Glutamatergic neuron (in vitro differentiated cells): Measurements from ENCODE around the gene ATP6AP2. TPM values are rescaled to one million over a fixed set of nuclear protein-coding genes. Genes with fewer than 3 reads are reported as not detected.
"Not testable (repeated sequence)": the region's sequence is repeated elsewhere in the genome, so short reads cannot be mapped to it uniquely, and the experiment has no call there.

Experiments
- DNase-seq: peaks from one replicate; pipeline ENCODE4 v3.0.0; 2022
- H3K27ac Mint-ChIP-seq: one replicate; pipeline ENCODE4 v1.8.0; 2020; ENCODE audit warnings: mild to moderate bottlenecking, mixed read lengths, inconsistent platforms; ENCODE audit not compliant: unreplicated experiment
- H3K27me3 Mint-ChIP-seq: one replicate; pipeline ENCODE4 v1.8.0; 2020; ENCODE audit warnings: mild to moderate bottlenecking, moderate library complexity, mixed read lengths, inconsistent platforms; ENCODE audit not compliant: unreplicated experiment
- H3K36me3 Mint-ChIP-seq: one replicate; pipeline ENCODE4 v1.8.0; 2020; ENCODE audit warnings: mild to moderate bottlenecking, mixed read lengths, inconsistent platforms; ENCODE audit not compliant: unreplicated experiment
- H3K4me1 Mint-ChIP-seq: one replicate; pipeline ENCODE4 v1.8.0; 2020; ENCODE audit warnings: mild to moderate bottlenecking, low read depth, mixed read lengths, inconsistent platforms; ENCODE audit not compliant: unreplicated experiment
- H3K4me3 Mint-ChIP-seq: one replicate; pipeline ENCODE4 v1.8.0; 2020; ENCODE audit warnings: mild to moderate bottlenecking, mixed read lengths, inconsistent platforms; ENCODE audit not compliant: unreplicated experiment
- H3K9me3 Mint-ChIP-seq: one replicate; pipeline ENCODE4 v1.8.0; 2020; ENCODE audit warnings: mild to moderate bottlenecking, moderate library complexity, mixed read lengths, inconsistent platforms; ENCODE audit not compliant: unreplicated experiment
- CTCF ChIP-seq: fragments of 200-600 bp; sonication (generic); IDR thresholded peaks from one replicate; pipeline ENCODE4 v1.5.0; 2021; ENCODE audit not compliant: partially characterized antibody, unreplicated experiment
- total RNA-seq: library from RNA; stranded (reverse); fragmentation: NEBNext Ultra II Directional; extraction: Animal tissue kit (Norgen Biotek cat#: 25700); gene quantifications from one replicate; pipeline ENCODE4 v1.2.1, GENCODE V29; 2021; ENCODE audit not compliant: unreplicated experiment

The ATP6AP2 gene
- total RNA-seq, 1 donor from 2014 or later, result 59.0 TPM

GRCh38 chrX:40563784-40564183 lies 17.0 kb upstream of the ATP6AP2 start:
- no peak for TF ChIP-seq CTCF
- no peaks in the 10 kb centered on the region for H3K36me3 Mint-ChIP-seq
- H3K9me3 Mint-ChIP-seq, result no peaks in the 10 kb centered on the region

GRCh38 chrX:40564447-40564846 lies 16.3 kb upstream of the ATP6AP2 start:
- Mint-ChIP-seq H3K27me3 (no peaks in the 10 kb centered on the region), H3K4me3 (no peak overlapping the region), H3K27ac (no peak overlapping the region), H3K9me3 (no peaks in the 10 kb centered on the region), H3K36me3 (no peaks in the 10 kb centered on the region), H3K4me1 (no peaks in the 10 kb centered on the region)
- no peak for DNase-seq
- TF ChIP-seq CTCF, result no peak

More at GRCh38 chrX:40563784-40564183, 17.0 kb upstream of the ATP6AP2 start:
- Mint-ChIP-seq H3K27ac (no peak overlapping the region), H3K4me3 (no peak overlapping the region), H3K27me3 (no peaks in the 10 kb centered on the region), H3K4me1 (no peaks in the 10 kb centered on the region)
- DNase-seq, result no peak

- Mint-ChIP-seq H3K27me3 (no peaks in the 10 kb centered on the region), H3K27ac (peak overlapping the region; percentile 16), H3K4me3 (no peak overlapping the region), H3K9me3 (no peaks in the 10 kb centered on the region), H3K36me3 (no peaks in the 10 kb centered on the region), H3K4me1 (no peaks in the 10 kb centered on the region)
- no peak for DNase-seq
- no peak for TF ChIP-seq CTCF
These were observed 10.2 kb upstream of the ATP6AP2 start for GRCh38 chrX:40570346-40571093.

- H3K9me3 Mint-ChIP-seq, H3K4me3 Mint-ChIP-seq, H3K4me1 Mint-ChIP-seq, H3K36me3 Mint-ChIP-seq, H3K27me3 Mint-ChIP-seq, H3K27ac Mint-ChIP-seq, DNase-seq: not testable (repeated sequence)
These were observed 9.6 kb upstream of the ATP6AP2 start for GRCh38 chrX:40571164-40571563.

- no peak overlapping the region for H3K4me3 Mint-ChIP-seq
- H3K27ac Mint-ChIP-seq, result no peak overlapping the region
- H3K36me3 Mint-ChIP-seq, result no peaks in the 10 kb centered on the region
- no peak for TF ChIP-seq CTCF
- H3K4me1 Mint-ChIP-seq, result no peaks in the 10 kb centered on the region
- H3K27me3 Mint-ChIP-seq, result no peaks in the 10 kb centered on the region
- no peaks in the 10 kb centered on the region for H3K9me3 Mint-ChIP-seq
- no peak for DNase-seq
These were observed 9.2 kb upstream of the ATP6AP2 start for GRCh38 chrX:40571600-40571999.
